HEK293T (cell line): Measurements from ENCODE around the gene ADGRL3.

ENCODE experiments used
- BHLHE40 ChIP-seq: fragments of 450-650 bp; IDR thresholded peaks from 2 replicates; pipeline ENCODE4 v1.6.1; 2016; ENCODE audit warnings: mild to moderate bottlenecking, moderate library complexity, borderline replicate concordance
- CTBP1 ChIP-seq: fragments of 450-650 bp; IDR thresholded peaks from 2 replicates; pipeline ENCODE4 v1.6.1; 2016; ENCODE audit warnings: borderline replicate concordance
- FOXA1 ChIP-seq: fragments of 450-650 bp; IDR thresholded peaks from 2 replicates; pipeline ENCODE4 v1.6.1; 2016; ENCODE audit warnings: mild to moderate bottlenecking
- FOXK2 ChIP-seq: fragments of 450-650 bp; IDR thresholded peaks from 2 replicates; pipeline ENCODE4 v1.6.1; 2016; ENCODE audit warnings: mild to moderate bottlenecking
- FOXM1 ChIP-seq: fragments of 450-650 bp; IDR thresholded peaks from 2 replicates; pipeline ENCODE4 v1.6.1; 2017; ENCODE audit warnings: mild to moderate bottlenecking, borderline replicate concordance
- L3MBTL2 ChIP-seq: fragments of 450-650 bp; conservative IDR thresholded peaks from 2 replicates; pipeline ENCODE4 v1.6.1; 2016; ENCODE audit warnings: mild to moderate bottlenecking
- NFRKB ChIP-seq: fragments of 450-650 bp; IDR thresholded peaks from 2 replicates; pipeline ENCODE4 v1.6.1; 2016; ENCODE audit warnings: mild to moderate bottlenecking, moderate library complexity
- SP1 ChIP-seq: fragments of 450-650 bp; IDR thresholded peaks from 2 replicates; pipeline ENCODE4 v1.6.1; 2017
- SUZ12 ChIP-seq: fragments of 450-650 bp; IDR thresholded peaks from 2 replicates; pipeline ENCODE4 v1.6.1; 2016; ENCODE audit warnings: mild to moderate bottlenecking
- ZNF384 ChIP-seq: fragments of 450-650 bp; IDR thresholded peaks from 2 replicates; pipeline ENCODE4 v1.6.1; 2016

- TF ChIP-seq FOXK2, result no peak
- no peak for TF ChIP-seq FOXA1
- no peak for TF ChIP-seq SP1
- TF ChIP-seq BHLHE40, result no peak
- no peak for TF ChIP-seq ZNF384
- TF ChIP-seq FOXM1, result no peak
- no peak for TF ChIP-seq NFRKB
- TF ChIP-seq L3MBTL2, result no peak
- no peak for TF ChIP-seq SUZ12
- TF ChIP-seq CTBP1, result no peak
Measured at GRCh38 chr4:61933527-61933926, 733.4 kb downstream of the ADGRL3 start.
